A673 (cell line): ENCODE results near the gene RSPH6A. TPM values are rescaled to one million over a fixed set of nuclear protein-coding genes. Genes with fewer than 3 reads are reported as not detected.

ENCODE experiments used
- BruUV-seq: library from RNA; stranded (reverse); fragments of 400-500 nt; replicated peaks from 2 replicates; lab custom pipeline; 2021; lab: Mats Ljungman, UMichigan
- CTCF ChIA-PET: fragments of 300-600 bp; sonication (Branson Sonifier 250); formaldehyde crosslinking; loops from one replicate; lab custom pipeline; 2022; ENCODE audit warnings: antibody characterized with exemption; lab: Charles Lee
- POLR2A ChIA-PET: fragments of 300-600 bp; sonication (Branson Sonifier 250); formaldehyde crosslinking; loops from one replicate; lab custom pipeline; 2022; ENCODE audit warnings: antibody characterized with exemption; ENCODE audit not compliant: low non-redundant PET; lab: Charles Lee
- DNase-seq: peaks from one replicate; pipeline ENCODE4 v3.0.0-alpha.2; 2015; ENCODE audit warnings: low spot score
- H3K27ac ChIP-seq: fragments of 200-600 bp; sonication (generic); 2 replicates; pipeline ENCODE4 v1.5.1; 2016; ENCODE audit warnings: mixed run types, low read depth, mild to moderate bottlenecking, mixed read lengths, antibody characterized with exemption, low read length; ENCODE audit not compliant: poor library complexity, severe bottlenecking
- H3K27me3 ChIP-seq: fragments of 200-600 bp; sonication (generic); replicated peaks from 2 replicates; pipeline ENCODE4 v1.6.1; 2017; ENCODE audit warnings: mixed run types, low read depth, mild to moderate bottlenecking, mixed read lengths, antibody characterized with exemption, low read length; ENCODE audit not compliant: insufficient read depth, poor library complexity
- H3K36me3 ChIP-seq: fragments of 200-600 bp; sonication (generic); 2 replicates; pipeline ENCODE4 v1.6.1; 2016; ENCODE audit warnings: mixed run types, mild to moderate bottlenecking, mixed read lengths, antibody characterized with exemption, low read length; ENCODE audit not compliant: insufficient read depth, poor library complexity, severe bottlenecking
- H3K4me1 ChIP-seq: fragments of 200-600 bp; sonication (generic); 2 replicates; pipeline ENCODE4 v1.6.1; 2017; ENCODE audit warnings: mixed run types, mild to moderate bottlenecking, mixed read lengths, antibody characterized with exemption, low read length; ENCODE audit not compliant: insufficient read depth, poor library complexity, severe bottlenecking
- H3K4me3 ChIP-seq: fragments of 200-600 bp; sonication (generic); 2 replicates; pipeline ENCODE4 v1.5.1; 2016; ENCODE audit warnings: low read depth, mixed run types, mild to moderate bottlenecking, mixed read lengths, low read length; ENCODE audit not compliant: poor library complexity, severe bottlenecking
- H3K9me3 ChIP-seq: fragments of 200-600 bp; sonication (generic); 2 replicates; pipeline ENCODE4 v1.6.1; 2016; ENCODE audit warnings: mixed run types, low read depth, mild to moderate bottlenecking, mixed read lengths, antibody characterized with exemption, low read length; ENCODE audit not compliant: poor library complexity, severe bottlenecking
- EZH2 ChIP-seq: fragments of 200-600 bp; sonication (generic); IDR thresholded peaks from 2 replicates; pipeline ENCODE4 v1.6.1; 2017; ENCODE audit warnings: borderline replicate concordance, low read depth, mild to moderate bottlenecking, mixed read lengths, antibody characterized with exemption, low read length; ENCODE audit not compliant: poor library complexity, severe bottlenecking
- intact Hi-C: fragments of 100-400 bp; cut with micrococcal nuclease; formaldehyde crosslinking; loops from one replicate; pipeline ENCODE4 v1.10.0; 2022; ENCODE audit not compliant: unreplicated experiment
- total RNA-seq: library from RNA; stranded (reverse); gene quantifications from 2 replicates; pipeline ENCODE4 v1.2.3, GENCODE V29; 2021
- TF ChIP-seq, protein P1 (sequence below): fragments of 300-800, 200-600 bp; sonication (generic); conservative IDR thresholded peaks from 2 replicates; pipeline ENCODE4 v1.5.1; 2017; ENCODE audit warnings: low read depth, mild to moderate bottlenecking, antibody characterized with exemption, low read length, moderate library complexity, mixed read lengths

The RSPH6A gene
- total RNA-seq, 1 experiment from 2014 or later, result 0.19 TPM

DNA sequence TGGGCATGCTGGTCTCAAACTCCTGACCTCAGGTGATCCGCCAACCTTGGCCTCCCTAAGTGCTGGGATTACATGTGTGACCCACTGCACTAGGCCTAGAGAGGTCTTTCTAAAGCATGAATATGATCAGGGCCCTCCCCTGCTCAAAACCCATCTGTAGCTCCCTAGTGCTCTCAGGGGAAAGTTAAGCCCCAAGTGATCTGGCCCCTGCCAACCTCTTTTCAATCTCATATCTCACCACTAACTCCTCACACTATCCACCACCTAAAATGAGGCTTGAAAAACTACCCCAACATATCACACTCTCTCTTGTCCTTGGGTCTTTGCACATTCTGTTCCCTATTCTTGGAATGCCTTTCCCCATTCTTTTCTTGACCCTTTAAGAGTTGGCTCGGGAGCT lies 20.5 kb downstream of the RSPH6A start:
- TF ChIP-seq EZH2, result no peak
- TF ChIP-seq, protein P1, sequence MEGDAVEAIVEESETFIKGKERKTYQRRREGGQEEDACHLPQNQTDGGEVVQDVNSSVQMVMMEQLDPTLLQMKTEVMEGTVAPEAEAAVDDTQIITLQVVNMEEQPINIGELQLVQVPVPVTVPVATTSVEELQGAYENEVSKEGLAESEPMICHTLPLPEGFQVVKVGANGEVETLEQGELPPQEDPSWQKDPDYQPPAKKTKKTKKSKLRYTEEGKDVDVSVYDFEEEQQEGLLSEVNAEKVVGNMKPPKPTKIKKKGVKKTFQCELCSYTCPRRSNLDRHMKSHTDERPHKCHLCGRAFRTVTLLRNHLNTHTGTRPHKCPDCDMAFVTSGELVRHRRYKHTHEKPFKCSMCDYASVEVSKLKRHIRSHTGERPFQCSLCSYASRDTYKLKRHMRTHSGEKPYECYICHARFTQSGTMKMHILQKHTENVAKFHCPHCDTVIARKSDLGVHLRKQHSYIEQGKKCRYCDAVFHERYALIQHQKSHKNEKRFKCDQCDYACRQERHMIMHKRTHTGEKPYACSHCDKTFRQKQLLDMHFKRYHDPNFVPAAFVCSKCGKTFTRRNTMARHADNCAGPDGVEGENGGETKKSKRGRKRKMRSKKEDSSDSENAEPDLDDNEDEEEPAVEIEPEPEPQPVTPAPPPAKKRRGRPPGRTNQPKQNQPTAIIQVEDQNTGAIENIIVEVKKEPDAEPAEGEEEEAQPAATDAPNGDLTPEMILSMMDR, result no peak
- H3K4me3 ChIP-seq, result no peak overlapping the region
- peaks cover 6% of the 10 kb centered on the region for H3K4me1 ChIP-seq
- no TSS peak for BruUV-seq
- peaks cover 10% of the 10 kb centered on the region for H3K36me3 ChIP-seq
- no peaks in the 10 kb centered on the region for H3K27me3 ChIP-seq
- intact Hi-C loops, result no loop called here
- no peaks in the 10 kb centered on the region for H3K9me3 ChIP-seq
- ChIA-PET POLR2A (no interaction called here), CTCF (no interaction called here)
- DNase-seq, result no peak
- H3K27ac ChIP-seq, result no peak overlapping the region

DNA sequence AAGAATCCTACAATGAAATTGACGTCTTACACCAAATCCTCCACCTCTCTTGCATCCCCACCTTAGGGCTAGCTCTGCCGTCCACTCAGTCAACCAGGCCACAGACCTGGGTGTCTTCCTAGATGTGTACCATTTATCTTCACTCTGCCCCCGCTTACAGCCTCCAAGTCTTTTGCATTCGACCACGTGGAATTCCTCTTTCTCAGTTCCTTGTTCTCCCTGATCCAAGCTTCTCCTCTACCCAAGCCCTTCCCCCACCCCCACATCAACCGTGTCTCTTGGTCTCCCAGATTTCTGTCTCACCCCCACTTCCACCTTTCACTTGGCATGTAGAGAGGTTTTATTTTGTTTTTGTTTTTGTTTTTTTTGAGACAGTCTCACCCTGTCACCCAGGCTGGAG lies 21.2 kb downstream of the RSPH6A start:
- H3K4me1 ChIP-seq, result peaks cover 6% of the 10 kb centered on the region
- no peak for TF ChIP-seq EZH2
- TF ChIP-seq, protein P1, result no peak
- intact Hi-C loops, result no loop called here
- H3K27me3 ChIP-seq, result no peaks in the 10 kb centered on the region
- no TSS peak for BruUV-seq
- H3K27ac ChIP-seq, result peak overlapping the region; percentile 1
- no peak overlapping the region for H3K4me3 ChIP-seq
- ChIA-PET CTCF (interaction anchor here (1.4 kb wide), 1 partner anchor 23 kb away, joined by 17 read pairs; no protein-coding TSS in a partner anchor), POLR2A (no interaction called here)
- H3K36me3 ChIP-seq, result peaks cover 18% of the 10 kb centered on the region
- no peaks in the 10 kb centered on the region for H3K9me3 ChIP-seq
- no peak for DNase-seq

DNA sequence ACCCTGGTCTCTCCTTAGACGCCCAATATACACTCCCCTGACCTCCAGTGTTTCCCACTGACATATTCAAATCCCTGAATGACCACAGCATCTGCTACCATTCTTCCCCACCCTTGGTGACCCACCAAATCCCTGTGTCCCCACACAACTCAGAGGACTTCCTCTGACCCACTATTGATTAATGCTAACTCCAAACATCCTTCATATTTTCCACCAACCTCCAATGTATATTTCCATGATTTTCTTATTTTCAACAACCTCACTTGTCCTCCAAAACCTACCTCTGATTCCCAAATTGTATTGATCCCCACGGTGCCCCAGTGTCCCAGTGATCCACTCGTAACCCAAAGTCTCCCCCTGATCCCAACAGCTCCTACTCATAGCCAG lies 21.9 kb downstream of the RSPH6A start:
- CTCF ChIA-PET, result interaction anchor here (0.7 to 1.4 kb wide), 2 partner anchors 24 kb away, joined by 3 to 17 read pairs; no protein-coding TSS in a partner anchor
- BruUV-seq, result no TSS peak
- Histone ChIP-seq H3K27me3 (no peaks in the 10 kb centered on the region), H3K4me1 (peaks cover 6% of the 10 kb centered on the region), H3K4me3 (no peak overlapping the region), H3K9me3 (no peaks in the 10 kb centered on the region), H3K36me3 (peaks cover 25% of the 10 kb centered on the region), H3K27ac (no peak overlapping the region)
- POLR2A ChIA-PET, result interaction anchor here (0.7 kb wide), 1 partner anchor 14 kb away, joined by 6 read pairs; no protein-coding TSS in a partner anchor
- TF ChIP-seq, protein P1, result no peak
- no peak for TF ChIP-seq EZH2
- DNase-seq, result no peak
- intact Hi-C loops, result no loop called here
